GM19023 (cell line): Measurements from ENCODE around the gene GPR156.
"Not testable (repeated sequence)": the region's sequence is repeated elsewhere in the genome, so short reads cannot be mapped to it uniquely, and the experiment has no call there.

Experiments used
- ATAC-seq: cut with Tn5 transposase; IDR thresholded peaks from one replicate; pipeline ENCODE4 v1.9.1; 2021; ENCODE audit warnings: mild to moderate bottlenecking, moderate library complexity; ENCODE audit not compliant: unreplicated experiment

GPR156 gene

GRCh38 chr3:120163816-120164215 is 121.2 kb downstream of the GPR156 start:
- no peak for ATAC-seq

GRCh38 chr3:120163026-120163425 is 122.0 kb downstream of the GPR156 start:
- no peak for ATAC-seq

GRCh38 chr3:120162400-120162799 is 122.6 kb downstream of the GPR156 start:
- no peak for ATAC-seq

- no peak for ATAC-seq
These were observed 123.1 kb downstream of the GPR156 start for GRCh38 chr3:120161902-120162301.

GRCh38 chr3:120160050-120160449 is 125.0 kb downstream of the GPR156 start:
- ATAC-seq, result no peak

GRCh38 chr3:120157681-120158080 is 127.3 kb downstream of the GPR156 start:
- no peak for ATAC-seq

- ATAC-seq, result no peak
These were observed 127.9 kb downstream of the GPR156 start for GRCh38 chr3:120157113-120157512.

- ATAC-seq, result no peak
These were observed 128.3 kb downstream of the GPR156 start for GRCh38 chr3:120156699-120157098.

- ATAC-seq, result not testable (repeated sequence)
These were observed 129.3 kb downstream of the GPR156 start for GRCh38 chr3:120155694-120156093.

- no peak for ATAC-seq
These were observed 129.9 kb downstream of the GPR156 start for GRCh38 chr3:120155108-120155507.

- ATAC-seq, result no peak
These were observed 131.7 kb downstream of the GPR156 start for GRCh38 chr3:120153294-120153693.

GRCh38 chr3:120151791-120152190 is 133.2 kb downstream of the GPR156 start:
- ATAC-seq, result no peak

GRCh38 chr3:120148187-120148949 is 136.7 kb downstream of the GPR156 start:
- ATAC-seq, result no peak

- peak; percentile 9 for ATAC-seq
These were observed 137.8 kb downstream of the GPR156 start for GRCh38 chr3:120147072-120147871.

- peak; percentile 61 for ATAC-seq
These were observed 139.3 kb downstream of the GPR156 start for GRCh38 chr3:120145542-120146285.

GRCh38 chr3:120144267-120144666 is 140.8 kb downstream of the GPR156 start:
- ATAC-seq, result no peak

- ATAC-seq, result no peak
These were observed 141.3 kb downstream of the GPR156 start for GRCh38 chr3:120143676-120144075.

- no peak for ATAC-seq
These were observed 142.8 kb downstream of the GPR156 start for GRCh38 chr3:120142236-120142635.

GRCh38 chr3:120140098-120140742 is 144.8 kb downstream of the GPR156 start:
- no peak for ATAC-seq

GRCh38 chr3:120139140-120139539 is 145.9 kb downstream of the GPR156 start:
- no peak for ATAC-seq

GRCh38 chr3:120137548-120137947 is 147.5 kb downstream of the GPR156 start:
- ATAC-seq, result no peak
